Cardiac muscle cell (in vitro differentiated cells and primary cell): ENCODE data around the gene WDFY1. TPM values are rescaled to one million over a fixed set of nuclear protein-coding genes. Genes with fewer than 3 reads are reported as not detected.
"Not testable (repeated sequence)": the region's sequence is repeated elsewhere in the genome, so short reads cannot be mapped to it uniquely, and the experiment has no call there.

ENCODE experiments used
- DNase-seq, 2 donors: peaks; one replicate each; pipeline versions ENCODE4 v3.0.0 to v3.0.0-alpha.2; 2010 to 2017; ENCODE audit warnings: low read depth in 1 of 2, low spot score in 1 of 2
- H3K27ac ChIP-seq: fragments of 200-600 bp; sonication (generic); 2 replicates; pipeline ENCODE4 v1.5.1; 2016
- H3K27me3 ChIP-seq: fragments of 200-600 bp; sonication (generic); 2 replicates; pipeline ENCODE4 v1.6.0; 2016; ENCODE audit warnings: control low read depth
- H3K36me3 ChIP-seq: fragments of 200-600 bp; sonication (generic); 2 replicates; pipeline ENCODE4 v1.5.1; 2016; ENCODE audit warnings: control low read depth
- H3K4me1 ChIP-seq: fragments of 200-600 bp; sonication (generic); 2 replicates; pipeline ENCODE4 v1.8.1; 2017; ENCODE audit warnings: low read depth, mild to moderate bottlenecking, mixed run types
- H3K4me3 ChIP-seq: fragments of 200-600 bp; sonication (generic); 2 replicates; pipeline ENCODE4 v1.5.1; 2016; ENCODE audit warnings: mild to moderate bottlenecking
- H3K9me3 ChIP-seq: fragments of 200-600 bp; sonication (generic); 2 replicates; pipeline ENCODE4 v1.5.1; 2017; ENCODE audit warnings: low read depth, mild to moderate bottlenecking, control low read depth
- polyA plus RNA-seq: library from polyadenylated mRNA; unstranded; fragments of >200 nt; fragmentation: Nextera tagmentation; extraction: Ambion mirVana; gene quantifications from 2 replicates; pipeline ENCODE4 v1.2.1, GENCODE V29; 2016
- total RNA-seq: library from RNA; depleted of rRNA; stranded (reverse); fragments of >200 nt; gene quantifications from 2 replicates; pipeline ENCODE4 v1.2.3, GENCODE V29; 2016
- TF ChIP-seq, protein P1 (sequence below): IDR thresholded peaks from 2 replicates; pipeline ENCODE4 v1.5.1; 2012; ENCODE audit warnings: low read depth, mild to moderate bottlenecking, low read length

WDFY1 gene
- total and polyA plus RNA-seq, 2 experiments from 2014 or later, result 20.7 to 20.8 TPM

DNA sequence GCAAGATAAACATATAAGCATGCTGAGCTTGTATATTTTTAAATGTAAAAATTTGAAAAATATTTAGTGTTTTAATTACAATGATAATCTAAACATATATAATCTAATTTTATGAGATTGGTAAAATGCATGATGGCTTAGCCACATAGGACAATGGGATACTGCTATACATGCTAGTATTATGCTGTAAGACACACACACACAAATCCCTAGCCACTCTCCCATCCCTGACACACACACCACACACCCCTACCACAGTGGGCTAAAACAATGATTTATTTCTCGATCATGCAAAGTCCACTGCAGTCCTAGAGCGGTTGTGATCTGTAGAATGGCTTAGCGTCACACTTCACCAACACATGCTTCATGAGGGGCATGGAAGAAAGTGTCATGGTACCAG, 71.5 kb downstream of the WDFY1 start:
- Histone ChIP-seq H3K27me3 (no peaks in the 10 kb centered on the region), H3K4me3 (no peak overlapping the region)
- TF ChIP-seq, protein P1, sequence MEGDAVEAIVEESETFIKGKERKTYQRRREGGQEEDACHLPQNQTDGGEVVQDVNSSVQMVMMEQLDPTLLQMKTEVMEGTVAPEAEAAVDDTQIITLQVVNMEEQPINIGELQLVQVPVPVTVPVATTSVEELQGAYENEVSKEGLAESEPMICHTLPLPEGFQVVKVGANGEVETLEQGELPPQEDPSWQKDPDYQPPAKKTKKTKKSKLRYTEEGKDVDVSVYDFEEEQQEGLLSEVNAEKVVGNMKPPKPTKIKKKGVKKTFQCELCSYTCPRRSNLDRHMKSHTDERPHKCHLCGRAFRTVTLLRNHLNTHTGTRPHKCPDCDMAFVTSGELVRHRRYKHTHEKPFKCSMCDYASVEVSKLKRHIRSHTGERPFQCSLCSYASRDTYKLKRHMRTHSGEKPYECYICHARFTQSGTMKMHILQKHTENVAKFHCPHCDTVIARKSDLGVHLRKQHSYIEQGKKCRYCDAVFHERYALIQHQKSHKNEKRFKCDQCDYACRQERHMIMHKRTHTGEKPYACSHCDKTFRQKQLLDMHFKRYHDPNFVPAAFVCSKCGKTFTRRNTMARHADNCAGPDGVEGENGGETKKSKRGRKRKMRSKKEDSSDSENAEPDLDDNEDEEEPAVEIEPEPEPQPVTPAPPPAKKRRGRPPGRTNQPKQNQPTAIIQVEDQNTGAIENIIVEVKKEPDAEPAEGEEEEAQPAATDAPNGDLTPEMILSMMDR, result no peak

DNA sequence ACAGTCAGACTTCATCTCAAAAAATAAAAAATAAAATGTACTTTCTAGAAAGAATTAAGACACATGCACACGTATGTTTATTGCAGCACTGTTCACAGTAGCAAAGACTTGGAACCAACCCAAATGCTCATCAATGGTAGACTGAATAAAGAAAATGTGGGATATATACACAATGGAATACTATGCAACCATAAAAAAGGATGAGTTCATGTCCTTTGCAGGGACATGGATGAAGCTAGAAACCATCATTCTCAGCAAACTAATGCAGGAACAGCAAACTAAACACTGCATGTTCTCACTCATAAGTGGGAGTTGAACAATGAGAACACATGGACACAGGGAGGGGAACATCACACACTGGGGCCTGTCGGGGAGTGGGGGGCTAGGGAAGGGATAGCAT, 72.4 kb downstream of the WDFY1 start:
- H3K9me3 ChIP-seq, H3K27me3 ChIP-seq, H3K4me1 ChIP-seq, H3K4me3 ChIP-seq, H3K27ac ChIP-seq, DNase-seq: not testable (repeated sequence)
- peaks cover 12% of the 10 kb centered on the region for H3K36me3 ChIP-seq

More for the DNA sequence above, 71.5 kb downstream of the WDFY1 start:
- no peak for DNase-seq
- Histone ChIP-seq H3K27ac (no peak overlapping the region), H3K4me1 (no peaks in the 10 kb centered on the region), H3K9me3 (no peaks in the 10 kb centered on the region), H3K36me3 (peaks cover 19% of the 10 kb centered on the region)

DNA sequence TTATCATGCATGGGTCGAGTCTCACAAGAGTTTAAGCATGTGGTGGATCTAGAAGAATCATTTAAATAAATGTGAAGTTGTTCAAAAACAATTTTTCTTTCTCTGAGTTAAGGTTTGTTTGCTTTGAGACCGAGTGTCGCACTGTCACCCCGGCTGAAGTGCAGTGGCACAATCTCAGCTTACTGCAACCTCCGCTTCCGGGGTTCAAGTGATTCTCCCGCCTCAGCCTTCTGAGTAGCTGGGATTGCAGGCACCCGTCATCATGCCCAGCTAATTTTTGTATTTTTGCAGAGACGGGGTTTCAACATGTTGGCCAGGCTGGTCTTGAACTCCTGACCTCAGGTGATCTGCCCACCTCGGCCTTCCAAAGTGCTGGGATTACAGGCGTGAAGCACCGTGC, 73.5 kb downstream of the WDFY1 start:
- not testable (repeated sequence) for H3K4me1 ChIP-seq, H3K36me3 ChIP-seq, H3K27me3 ChIP-seq, H3K9me3 ChIP-seq, H3K4me3 ChIP-seq, DNase-seq, H3K27ac ChIP-seq

DNA sequence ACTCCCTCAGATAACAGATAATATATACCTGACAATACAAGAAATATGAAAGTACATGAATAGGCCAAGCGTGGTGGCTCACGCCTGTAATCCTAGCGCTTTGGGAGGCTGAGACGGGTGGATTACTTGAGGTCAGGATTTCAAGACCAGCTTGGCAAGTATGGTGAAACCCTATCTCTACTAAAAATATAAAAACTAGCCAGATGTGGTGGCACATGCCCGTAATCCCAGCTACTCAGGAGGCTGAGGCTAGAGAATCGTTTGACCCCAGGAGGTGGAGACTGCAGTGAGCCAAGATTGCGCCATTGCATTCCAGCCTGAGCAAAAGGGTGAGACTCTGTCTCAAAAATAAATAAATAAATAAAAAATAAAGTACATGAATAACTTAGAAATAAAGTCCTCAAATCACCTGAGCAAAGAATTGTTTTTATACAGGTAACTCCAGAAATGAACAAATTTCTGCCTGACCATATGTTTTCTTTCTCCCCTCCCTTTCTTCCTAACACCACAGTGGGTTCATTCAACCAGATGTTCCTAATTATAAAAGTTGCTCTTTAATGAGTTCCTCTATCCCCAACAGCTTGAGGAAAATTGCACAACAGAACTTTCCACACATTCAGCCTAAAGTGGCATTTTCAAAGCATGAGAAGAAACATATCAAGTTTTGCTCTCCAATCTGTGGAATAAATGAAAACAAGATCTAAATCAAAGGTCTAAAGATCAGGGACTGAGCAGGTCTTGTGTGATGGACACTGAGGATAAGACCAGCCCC, 74.1 kb downstream of the WDFY1 start:
- peak in 1 of 2 donors; percentile 45 for DNase-seq
- TF ChIP-seq, protein P1, result no peak
- H3K4me3 ChIP-seq, result no peak overlapping the region
- H3K27me3 ChIP-seq, result no peaks in the 10 kb centered on the region
- no peaks in the 10 kb centered on the region for H3K4me1 ChIP-seq
- peaks cover 7% of the 10 kb centered on the region for H3K36me3 ChIP-seq
- no peaks in the 10 kb centered on the region for H3K9me3 ChIP-seq
- no peak overlapping the region for H3K27ac ChIP-seq

DNA sequence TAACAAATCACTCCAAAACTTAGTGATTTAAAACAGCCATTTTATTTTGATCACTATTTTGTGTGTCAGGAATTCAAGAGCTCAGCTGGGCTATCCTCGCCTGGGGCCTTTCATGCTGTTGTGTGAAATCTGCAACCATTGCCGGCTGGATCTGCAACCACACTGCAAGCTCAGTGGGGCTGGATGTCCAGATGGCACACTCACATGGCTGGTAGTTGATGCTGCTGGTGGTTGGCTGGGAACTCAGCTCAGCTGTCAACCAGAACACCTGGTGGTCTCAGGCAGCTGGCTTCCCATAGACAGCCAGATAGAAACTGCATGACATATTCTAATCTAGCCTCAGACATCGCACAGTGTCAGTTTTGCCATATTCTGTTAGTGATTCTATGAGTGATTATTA, 77.1 kb downstream of the WDFY1 start:
- DNase-seq, result no peak
- Histone ChIP-seq H3K4me3 (no peak overlapping the region), H3K27ac (no peak overlapping the region), H3K9me3 (no peaks in the 10 kb centered on the region), H3K36me3 (no peaks in the 10 kb centered on the region), H3K27me3 (no peaks in the 10 kb centered on the region), H3K4me1 (no peaks in the 10 kb centered on the region)
- TF ChIP-seq, protein P1, result no peak

DNA sequence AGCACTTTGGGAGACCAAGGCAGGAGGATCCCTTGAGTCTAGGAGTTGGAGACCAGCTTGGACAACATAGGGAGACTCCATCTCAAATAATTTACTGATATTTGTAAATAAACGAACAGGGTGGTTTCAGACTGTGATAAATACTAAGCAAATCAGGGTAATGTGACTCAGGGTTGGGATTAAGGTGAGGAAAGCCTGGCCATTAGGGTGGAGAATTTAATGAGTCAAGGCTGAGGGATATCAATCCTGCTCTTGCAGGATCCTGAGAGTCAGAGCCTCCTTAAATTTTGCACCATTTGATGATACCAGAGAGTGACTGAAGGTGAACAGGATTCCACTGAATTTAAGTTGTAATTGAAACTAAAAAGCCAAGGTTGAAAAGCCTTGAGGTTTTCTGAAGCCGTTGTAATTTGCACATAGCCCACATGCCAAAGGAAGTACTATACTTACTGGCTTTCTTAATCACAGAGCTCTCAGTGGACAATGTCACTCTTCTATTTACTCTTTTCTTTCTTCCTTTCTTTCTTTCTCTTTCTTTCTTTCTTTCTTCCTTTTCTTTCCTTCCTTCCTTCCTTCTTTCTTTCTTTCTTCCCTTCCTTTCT, 79.1 kb downstream of the WDFY1 start:
- Histone ChIP-seq H3K27ac (no peak overlapping the region), H3K36me3 (no peaks in the 10 kb centered on the region), H3K27me3 (no peaks in the 10 kb centered on the region), H3K4me1 (no peaks in the 10 kb centered on the region), H3K4me3 (no peak overlapping the region), H3K9me3 (no peaks in the 10 kb centered on the region)
- TF ChIP-seq, protein P1, result no peak
- no peak for DNase-seq
